T47D (cell line): ENCODE results near the gene PDLIM7.
"Not testable (repeated sequence)": the region's sequence is repeated elsewhere in the genome, so short reads cannot be mapped to it uniquely, and the experiment has no call there.

ENCODE experiments used
- DNase-seq, 2 experiments: peaks; one replicate each; pipeline versions ENCODE4 v3.0.0 to v3.0.0-alpha.2; 2011 to 2012; ENCODE audit warnings: low read depth in 1 of 2, low spot score in 1 of 2
- JUND ChIP-seq: IDR thresholded peaks from 2 replicates; pipeline ENCODE4 v1.6.1; 2012; ENCODE audit warnings: low read depth
- in situ Hi-C: cut with HindIII; loops from 2 replicates; pipeline ENCODE4 v1.10.0; 2016; ENCODE audit warnings: low sequenced_read_pairs, low pct_unique_long_range_greater_than_20kb

The PDLIM7 gene, protein sequence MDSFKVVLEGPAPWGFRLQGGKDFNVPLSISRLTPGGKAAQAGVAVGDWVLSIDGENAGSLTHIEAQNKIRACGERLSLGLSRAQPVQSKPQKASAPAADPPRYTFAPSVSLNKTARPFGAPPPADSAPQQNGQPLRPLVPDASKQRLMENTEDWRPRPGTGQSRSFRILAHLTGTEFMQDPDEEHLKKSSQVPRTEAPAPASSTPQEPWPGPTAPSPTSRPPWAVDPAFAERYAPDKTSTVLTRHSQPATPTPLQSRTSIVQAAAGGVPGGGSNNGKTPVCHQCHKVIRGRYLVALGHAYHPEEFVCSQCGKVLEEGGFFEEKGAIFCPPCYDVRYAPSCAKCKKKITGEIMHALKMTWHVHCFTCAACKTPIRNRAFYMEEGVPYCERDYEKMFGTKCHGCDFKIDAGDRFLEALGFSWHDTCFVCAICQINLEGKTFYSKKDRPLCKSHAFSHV

DNA sequence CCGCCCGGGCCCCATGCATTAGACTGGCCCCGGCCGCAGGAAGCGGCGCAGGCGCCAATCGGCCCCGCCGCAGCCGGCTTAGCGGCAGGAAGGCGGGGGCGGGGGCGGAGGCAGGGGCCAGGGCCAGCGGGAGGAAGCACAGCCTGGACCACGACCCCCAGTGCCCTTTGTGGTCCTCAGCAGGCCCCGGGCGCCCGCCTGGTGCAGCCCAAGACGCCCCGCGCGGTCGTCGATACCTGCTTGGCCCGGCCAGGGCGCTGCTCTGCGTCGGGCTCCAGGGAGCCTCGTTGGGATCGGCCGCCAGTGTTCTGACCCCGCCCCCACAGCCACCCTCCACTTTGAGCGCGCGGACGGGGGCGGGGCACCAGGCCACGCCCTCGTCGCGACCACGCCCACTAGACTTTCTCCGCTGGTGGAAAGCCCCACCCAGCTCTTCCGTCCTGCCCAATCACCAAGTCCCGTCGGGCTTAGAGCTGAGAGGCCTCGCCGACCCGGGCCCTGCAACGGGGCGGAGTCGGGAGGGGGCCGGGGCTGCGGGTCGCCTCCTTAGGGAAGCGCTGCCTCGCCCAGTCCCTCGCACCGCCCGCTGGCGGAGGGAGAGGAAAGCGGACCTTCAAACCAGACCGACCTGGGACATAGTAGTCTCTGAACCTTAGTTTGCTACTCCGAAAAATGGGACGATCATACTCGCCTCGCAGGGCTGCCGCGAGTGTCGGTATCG, at the start of gene PDLIM7:
Gene PDLIM7, minus strand, starts transcription at position 313 of the 721 bp plus-strand sequence. CDS start 1,092 bp downstream, outside the sequence.
- peak; percentile 98 to 99 for DNase-seq
- in situ Hi-C loops: no loop called here
- no peak for TF ChIP-seq JUND

DNA sequence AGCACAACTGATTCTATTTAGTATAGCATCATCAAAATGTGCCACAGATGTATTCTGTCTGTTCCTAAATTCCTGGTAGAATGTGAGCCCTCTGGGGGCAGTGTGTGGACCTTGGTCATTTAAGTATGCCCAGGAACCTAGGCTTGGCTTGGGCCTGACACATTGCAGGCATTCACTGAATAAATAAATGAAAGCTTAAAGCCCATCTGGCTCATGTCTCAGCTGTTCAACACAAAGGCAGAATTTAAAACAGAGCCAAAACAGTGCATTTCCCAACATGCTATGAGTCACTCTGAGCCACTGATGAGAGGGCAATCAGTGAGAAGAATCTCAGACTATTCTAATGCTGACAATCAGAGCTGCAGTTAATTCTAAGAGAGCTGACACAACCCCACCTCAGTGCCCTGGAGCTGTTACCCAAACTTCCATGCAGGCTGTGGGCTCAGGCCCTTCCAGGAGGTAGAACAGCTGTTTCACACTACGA, 48.9 kb upstream of the PDLIM7 start:
- no peak for DNase-seq
- no peak for TF ChIP-seq JUND
- in situ Hi-C loops: no loop called here

DNA sequence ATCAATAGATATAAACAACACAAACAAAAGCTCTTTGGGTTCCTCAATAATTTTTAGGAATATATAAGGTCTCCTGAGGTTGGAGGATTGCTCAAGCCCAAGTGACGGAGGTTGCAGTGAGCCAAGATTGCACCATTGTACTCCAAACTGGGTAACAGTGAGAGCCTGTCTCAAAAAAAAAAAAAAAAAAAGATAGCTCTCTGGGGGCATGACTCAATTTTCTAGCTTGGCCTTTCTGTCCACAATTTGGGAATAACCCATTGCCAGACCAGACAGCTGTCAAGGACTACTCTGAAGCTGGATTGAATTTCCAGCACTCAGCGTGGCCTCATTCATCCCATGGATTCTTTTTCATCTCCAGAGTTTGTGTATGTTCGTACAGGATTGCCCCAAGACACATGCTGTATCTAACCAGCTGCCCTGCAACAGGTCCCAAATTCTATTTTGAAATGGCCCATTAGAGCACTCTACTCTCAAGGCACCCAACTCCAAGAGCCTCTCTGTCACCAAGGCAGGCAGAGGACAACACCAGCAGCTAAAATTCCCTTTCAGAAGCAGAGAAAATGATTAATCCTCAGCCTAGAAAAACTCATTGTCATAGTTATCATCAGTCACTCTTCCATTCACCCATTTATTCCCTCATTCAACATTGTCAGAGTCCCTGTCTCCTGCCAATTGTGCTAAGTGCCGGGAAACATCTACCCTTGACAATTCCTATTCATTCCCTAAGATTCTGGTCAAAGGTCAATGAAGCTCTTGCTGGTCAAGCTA, 48.3 kb upstream of the PDLIM7 start:
- DNase-seq: no peak
- no peak for TF ChIP-seq JUND
- in situ Hi-C loops: no loop called here

DNA sequence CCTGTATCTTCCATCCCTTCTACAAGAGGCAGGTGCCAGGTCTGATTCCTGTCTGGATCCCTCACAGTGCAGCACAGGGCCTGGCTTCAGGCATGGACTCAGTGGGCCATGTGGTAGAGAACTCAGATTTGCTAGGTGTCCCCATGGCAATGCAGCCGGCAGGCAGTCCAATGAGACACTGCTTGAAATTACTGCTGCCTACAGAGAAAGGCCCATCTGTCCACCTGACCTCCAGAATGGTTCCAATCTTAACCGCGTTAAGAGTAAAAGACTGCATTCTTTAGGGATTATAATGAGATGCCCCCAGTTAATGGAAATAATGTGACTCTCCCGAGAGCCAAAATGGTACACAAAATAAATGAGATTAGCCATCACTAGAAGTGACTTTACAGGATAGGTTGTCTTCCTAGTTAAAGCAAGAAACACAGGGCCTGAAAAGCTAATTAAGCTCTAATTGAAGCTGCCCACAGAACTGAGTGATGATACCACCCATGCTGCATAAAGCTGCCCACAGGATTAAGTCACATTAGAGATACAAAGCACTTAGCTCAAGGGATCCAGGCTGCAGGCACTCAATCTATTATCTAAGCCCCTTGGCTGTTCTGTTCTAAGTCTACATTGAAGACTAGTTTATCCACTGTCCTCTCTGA, 45.5 kb upstream of the PDLIM7 start:
- in situ Hi-C loops: no loop called here
- no peak for TF ChIP-seq JUND
- DNase-seq: no peak

DNA sequence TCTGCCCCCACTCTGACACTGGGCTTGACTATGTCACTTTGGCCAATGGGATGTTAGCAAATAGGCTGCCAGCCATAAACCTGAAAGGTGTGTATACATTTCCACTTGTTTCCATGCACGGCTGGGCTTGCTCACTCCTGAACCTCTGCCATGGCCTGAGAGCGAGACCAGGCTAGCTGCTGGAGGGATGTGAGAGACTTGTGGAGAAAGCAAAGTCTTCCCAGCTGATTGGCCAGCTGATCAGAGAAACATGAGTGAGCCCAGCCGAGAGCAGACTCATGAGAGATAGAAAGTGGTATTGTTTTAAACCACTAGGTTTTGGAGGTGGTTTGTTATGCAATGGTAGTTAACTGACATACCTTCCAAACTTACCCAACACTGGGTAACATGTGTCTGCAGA, 43.0 kb upstream of the PDLIM7 start:
- no peak for TF ChIP-seq JUND
- DNase-seq: peak in 1 of 2 experiments; percentile 78
- in situ Hi-C loops: no loop called here

DNA sequence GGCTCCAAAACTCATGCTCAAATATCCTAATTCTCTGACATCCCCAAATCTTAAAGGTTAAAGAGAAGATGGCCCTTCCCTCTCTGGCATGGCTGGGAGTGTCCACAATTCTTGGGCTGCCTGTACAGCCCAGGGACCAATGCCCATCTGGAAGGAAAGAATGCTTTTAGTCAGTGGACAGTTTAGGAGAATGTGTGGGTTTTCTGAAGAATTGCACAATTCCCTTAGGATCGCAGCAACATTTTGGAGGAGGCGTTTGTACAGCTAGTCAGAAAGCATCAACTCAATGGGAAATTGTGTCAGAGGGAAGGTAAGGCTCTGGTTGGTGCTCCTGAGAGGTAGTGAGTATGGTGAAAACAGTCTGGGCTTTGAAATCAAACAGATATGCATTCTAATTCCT, 42.0 kb upstream of the PDLIM7 start:
- no peak for TF ChIP-seq JUND
- in situ Hi-C loops: no loop called here
- no peak for DNase-seq

DNA sequence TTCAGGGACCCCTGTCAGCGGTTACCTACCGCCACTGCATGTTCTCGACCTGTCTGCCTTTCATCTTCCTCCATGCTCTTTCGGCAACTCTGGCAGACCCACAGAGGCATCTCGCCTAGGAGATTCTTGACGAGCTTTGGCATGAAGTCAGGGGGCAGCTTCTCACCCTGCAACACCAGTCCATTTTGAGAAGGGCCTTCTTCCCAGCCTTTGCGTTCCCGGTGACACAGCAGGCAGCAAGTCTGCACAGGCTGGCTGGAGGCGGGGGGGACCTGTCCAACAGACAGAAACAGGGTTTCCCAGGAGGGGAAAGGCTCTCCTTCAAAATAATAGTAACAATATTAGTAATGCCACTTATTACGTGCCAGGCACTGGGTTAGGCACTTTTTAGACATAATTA, 41.5 kb upstream of the PDLIM7 start:
- DNase-seq: no peak
- in situ Hi-C loops: no loop called here
- TF ChIP-seq JUND: no peak

DNA sequence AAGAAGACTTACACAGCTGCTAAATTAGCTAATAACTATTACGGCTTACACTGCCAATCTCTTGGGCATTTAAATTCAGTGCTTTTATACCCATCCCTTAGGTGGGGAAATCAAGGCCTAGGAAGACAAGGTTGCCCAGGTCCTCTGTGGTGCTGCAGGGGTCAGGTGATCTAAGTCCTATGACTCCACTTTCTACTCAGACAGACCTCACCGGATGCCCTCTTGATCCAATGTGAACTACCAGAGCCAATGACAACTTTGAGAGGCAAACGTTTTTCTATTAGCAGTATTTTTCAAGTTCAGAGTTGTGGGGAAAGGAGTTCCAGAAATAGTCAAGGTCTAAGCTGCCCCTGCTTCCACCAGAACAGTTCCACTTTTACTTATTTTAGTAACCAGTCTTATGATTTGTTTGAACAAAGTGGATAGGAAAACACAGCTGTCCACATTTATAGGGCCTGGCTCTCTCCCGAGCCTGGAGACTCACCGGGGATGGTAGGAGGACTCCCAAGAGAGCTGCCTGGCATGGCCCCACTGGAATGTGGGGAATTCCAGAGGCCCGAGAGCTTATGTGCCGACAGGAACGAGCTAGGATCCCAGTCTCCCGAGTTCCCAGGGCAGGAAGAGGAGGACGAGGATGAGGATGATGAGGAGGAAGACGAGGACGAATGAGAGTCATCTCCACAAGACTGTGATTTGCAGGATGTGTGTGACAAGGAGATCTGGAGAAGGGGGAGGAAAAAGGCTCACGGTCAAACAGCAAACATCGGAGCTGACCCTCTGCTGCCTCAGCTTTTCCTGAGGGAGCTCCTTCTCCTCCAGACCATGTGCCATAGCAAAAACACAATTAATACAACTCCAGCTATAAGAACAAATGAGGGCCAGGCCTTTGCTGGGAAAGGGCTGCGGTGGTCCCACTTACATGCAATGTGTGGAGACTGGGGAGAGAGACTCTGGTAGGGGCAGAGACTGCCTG, 40.3 kb upstream of the PDLIM7 start:
- in situ Hi-C loops: no loop called here
- DNase-seq: peak in 1 of 2 experiments; percentile 51
- TF ChIP-seq JUND: no peak

DNA sequence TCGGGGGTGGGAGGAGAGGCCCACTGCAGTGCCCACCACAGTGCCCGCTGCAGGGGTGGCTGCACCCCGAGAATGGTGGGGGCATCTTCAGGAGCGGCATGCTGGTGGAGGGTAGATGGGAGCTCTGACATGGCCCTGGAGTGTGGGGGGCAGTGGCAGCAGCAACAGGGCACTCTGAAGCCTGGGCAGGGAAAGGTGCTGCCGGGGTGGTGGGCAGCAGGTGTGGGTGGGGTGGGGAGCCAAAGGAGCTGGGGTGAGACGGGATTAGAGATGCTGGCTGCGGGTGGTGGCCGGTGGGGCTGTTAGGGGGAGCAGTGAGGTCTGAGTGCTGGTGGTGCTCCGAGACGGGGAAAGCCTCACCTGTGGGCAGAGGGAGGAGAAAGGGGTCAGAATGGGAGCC, 39.0 kb upstream of the PDLIM7 start:
- DNase-seq: no peak
- in situ Hi-C loops: no loop called here
- TF ChIP-seq JUND: no peak

DNA sequence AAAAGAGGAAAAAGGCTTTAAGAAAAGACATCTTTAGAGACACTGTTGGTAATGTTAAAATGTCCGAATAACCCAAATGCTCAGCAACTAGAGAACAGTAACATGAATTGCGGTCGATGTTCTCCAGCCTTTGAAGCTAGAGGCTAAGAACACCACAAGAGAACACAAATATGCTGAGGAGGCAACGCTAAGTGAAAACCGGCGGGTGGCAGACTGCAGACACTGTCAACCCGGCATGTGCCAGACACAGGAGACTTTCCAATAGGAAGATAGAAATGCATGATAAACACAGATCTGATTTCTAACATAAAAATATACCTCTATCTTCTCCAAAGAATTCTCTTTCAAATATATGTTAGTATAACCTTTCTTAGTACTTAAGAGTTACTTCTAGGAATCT, 37.7 kb upstream of the PDLIM7 start:
- in situ Hi-C loops: no loop called here
- TF ChIP-seq JUND: no peak
- DNase-seq: no peak

DNA sequence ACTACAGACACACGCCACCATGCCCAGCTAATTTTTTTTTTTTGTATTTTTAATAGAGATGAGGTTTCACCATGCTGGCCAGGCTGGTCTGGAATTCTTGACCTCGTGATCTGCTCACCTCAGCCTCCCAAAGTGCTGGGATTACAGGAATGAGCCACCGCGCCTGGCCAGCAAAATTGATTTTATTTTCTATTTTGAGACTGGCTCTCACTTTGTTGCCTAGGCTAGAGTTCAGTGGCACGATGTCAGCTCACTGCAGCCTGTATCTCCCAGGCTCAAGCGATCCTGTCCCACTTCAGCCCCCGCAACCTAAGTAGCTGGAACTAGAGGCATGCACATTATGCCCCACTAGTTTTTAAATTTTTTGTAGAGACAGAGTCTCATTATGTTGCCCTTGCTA, 37.0 kb upstream of the PDLIM7 start:
- DNase-seq, in situ Hi-C loops: not testable (repeated sequence)
